HepG2 (cell line): ENCODE measurements around the gene RNF4. TPM values are rescaled to one million over a fixed set of nuclear protein-coding genes. Genes with fewer than 3 reads are reported as not detected.

Experiments
- BHLHE40 ChIP-seq: IDR thresholded peaks from 2 replicates; pipeline ENCODE4 v1.6.1; 2011; ENCODE audit warnings: low read length, improper control_type of control experiment
- DNMT3B ChIP-seq: conservative IDR thresholded peaks from 2 replicates; pipeline ENCODE4 v1.6.1; 2016; ENCODE audit warnings: missing biosample characterization, control low read depth
- HCFC1 ChIP-seq: fragments of 150-350 bp; IDR thresholded peaks from 2 replicates; pipeline ENCODE4 v1.6.1; 2014; ENCODE audit warnings: low read depth, low read length
- KLF9 ChIP-seq: IDR thresholded peaks from 2 replicates; pipeline ENCODE4 v1.6.1; 2016; ENCODE audit warnings: low read depth
- MZF1 ChIP-seq: sonication (generic); formaldehyde crosslinking; IDR thresholded peaks from 2 replicates; pipeline ENCODE4 v1.8.1; 2023; ENCODE audit warnings: mild to moderate bottlenecking, missing genetic modification reagents, borderline replicate concordance
- NCOA1 ChIP-seq: sonication (generic); formaldehyde crosslinking; IDR thresholded peaks from 2 replicates; pipeline ENCODE4 v1.9.0; 2021; ENCODE audit warnings: missing genetic modification reagents
- ONECUT2 ChIP-seq: sonication (generic); formaldehyde crosslinking; IDR thresholded peaks from 2 replicates; pipeline ENCODE4 v1.4.0; 2020; ENCODE audit warnings: missing genetic modification reagents
- PCBP1 ChIP-seq: fragments of 200-400 bp; formaldehyde crosslinking; IDR thresholded peaks from 2 replicates; pipeline ENCODE4 v1.6.1; 2017; ENCODE audit warnings: mild to moderate bottlenecking, low read depth, low read length, borderline replicate concordance
- SMARCE1 ChIP-seq: fragments of 450-650 bp; IDR thresholded peaks from 2 replicates; pipeline ENCODE4 v1.6.1; 2017; ENCODE audit warnings: borderline replicate concordance
- ZMYM4 ChIP-seq: sonication (generic); formaldehyde crosslinking; IDR thresholded peaks from 2 replicates; pipeline ENCODE4 v1.8.1; 2023; ENCODE audit warnings: mild to moderate bottlenecking, missing genetic modification reagents
- ZNF431 ChIP-seq: sonication (generic); formaldehyde crosslinking; IDR thresholded peaks from 2 replicates; pipeline ENCODE4 v1.9.0; 2022; ENCODE audit warnings: missing genetic modification reagents, low read depth, mild to moderate bottlenecking, borderline replicate concordance
- ZNF557 ChIP-seq: sonication (generic); formaldehyde crosslinking; IDR thresholded peaks from 2 replicates; pipeline ENCODE4 v1.4.0; 2020; ENCODE audit warnings: missing genetic modification reagents
- ZNF777 ChIP-seq: sonication (generic); formaldehyde crosslinking; IDR thresholded peaks from 2 replicates; pipeline ENCODE4 v1.4.0; 2020; ENCODE audit warnings: missing genetic modification reagents
- polyA plus RNA-seq, 8 experiments: library from polyadenylated mRNA; depleted of rRNA in 3 of 8; stranded (reverse) in 7 of 8; unstranded in 1 of 8; fragments of >200 nt; fragmentation: Illumina TruSeq in 4 of 8; extraction: Trizol in 4 of 8; gene quantifications; 2 replicates each; pipeline versions ENCODE4 v1.2.1 to v1.2.3, GENCODE V29; 2011 to 2016; ENCODE audit warnings: low read depth in 4 of 8, missing spikeins in 1 of 8, mixed read lengths in 1 of 8; ENCODE audit not compliant: insufficient read depth in 1 of 8
- total RNA-seq, 5 experiments: library from RNA; depleted of rRNA; stranded (reverse); fragments of >200 nt; fragmentation: Illumina TruSeq; extraction: Trizol; gene quantifications; 2 replicates each; pipeline ENCODE4 v1.2.3, GENCODE V29; 2016; ENCODE audit warnings: low read depth in 1 of 5
- TF ChIP-seq, protein P1 (sequence below): sonication (generic); formaldehyde crosslinking; IDR thresholded peaks from 2 replicates; pipeline ENCODE4 v1.4.0; 2020; ENCODE audit warnings: mild to moderate bottlenecking, missing genetic modification reagents
- TF ChIP-seq, protein P2 (sequence below): IDR thresholded peaks from 2 replicates; pipeline ENCODE4 v1.6.1; 2012; ENCODE audit warnings: inconsistent platforms
- TF ChIP-seq, protein P3 (sequence below): sonication (generic); formaldehyde crosslinking; IDR thresholded peaks from 2 replicates; pipeline ENCODE4 v1.5.0; 2020; ENCODE audit warnings: mild to moderate bottlenecking, low read depth, missing genetic modification reagents, borderline replicate concordance
- TF ChIP-seq, protein P4 (sequence below): IDR thresholded peaks from 2 replicates; pipeline ENCODE4 v1.6.1; 2016; ENCODE audit warnings: missing genetic modification reagents, missing compliant biosample characterization
- TF ChIP-seq, protein P5 (sequence below): sonication (generic); formaldehyde crosslinking; IDR thresholded peaks from 2 replicates; pipeline ENCODE4 v1.4.0; 2020; ENCODE audit warnings: missing genetic modification reagents, borderline replicate concordance
- TF ChIP-seq, protein P6 (sequence below): sonication (generic); formaldehyde crosslinking; conservative IDR thresholded peaks from 2 replicates; pipeline ENCODE4 v1.8.1; 2023; ENCODE audit warnings: missing genetic modification reagents

The RNF4 gene
- total and polyA plus RNA-seq, 2 of the 13 experiments (the other 11 are each of a cell fraction or from before 2014, with no cell fraction given): 38.1 to 45.1 TPM

DNA sequence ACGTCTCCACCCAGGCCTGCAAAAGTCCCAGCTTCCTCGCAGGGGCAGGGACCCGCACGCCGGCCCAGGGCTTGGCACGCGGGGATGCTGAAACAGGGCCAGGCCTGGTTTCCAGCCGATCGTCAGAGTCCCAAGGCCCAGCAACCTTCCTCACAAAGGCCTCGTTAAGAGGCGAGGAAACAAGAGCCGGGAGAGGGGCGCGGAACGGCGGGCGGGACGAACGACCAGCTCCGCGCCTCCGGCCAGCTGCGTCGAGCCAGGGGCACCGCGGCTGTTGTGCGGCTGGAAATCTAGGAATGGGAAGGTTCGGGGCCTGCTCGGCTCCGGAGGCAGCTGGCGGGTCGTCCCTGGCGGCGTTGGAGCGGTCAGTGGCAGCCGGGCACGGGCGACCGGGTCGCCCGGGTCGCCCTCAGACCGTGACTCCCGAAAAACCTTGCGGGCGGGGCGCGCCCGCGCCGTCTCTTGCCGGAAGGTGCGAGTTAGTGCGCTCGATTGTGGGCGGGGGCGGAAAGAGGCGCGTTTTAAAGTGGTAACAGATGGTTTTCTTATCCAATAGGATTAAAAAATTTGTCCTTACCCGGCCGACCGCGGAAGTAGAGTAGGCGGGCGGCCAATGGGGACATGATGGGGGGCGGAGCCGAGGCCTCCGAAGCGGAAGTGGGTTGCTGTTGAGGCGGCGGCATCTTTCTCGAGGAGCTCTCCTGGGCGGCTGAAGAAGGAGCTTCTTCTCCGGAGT lies at the start of gene RNF4 (continued):
- TF ChIP-seq, protein P1, sequence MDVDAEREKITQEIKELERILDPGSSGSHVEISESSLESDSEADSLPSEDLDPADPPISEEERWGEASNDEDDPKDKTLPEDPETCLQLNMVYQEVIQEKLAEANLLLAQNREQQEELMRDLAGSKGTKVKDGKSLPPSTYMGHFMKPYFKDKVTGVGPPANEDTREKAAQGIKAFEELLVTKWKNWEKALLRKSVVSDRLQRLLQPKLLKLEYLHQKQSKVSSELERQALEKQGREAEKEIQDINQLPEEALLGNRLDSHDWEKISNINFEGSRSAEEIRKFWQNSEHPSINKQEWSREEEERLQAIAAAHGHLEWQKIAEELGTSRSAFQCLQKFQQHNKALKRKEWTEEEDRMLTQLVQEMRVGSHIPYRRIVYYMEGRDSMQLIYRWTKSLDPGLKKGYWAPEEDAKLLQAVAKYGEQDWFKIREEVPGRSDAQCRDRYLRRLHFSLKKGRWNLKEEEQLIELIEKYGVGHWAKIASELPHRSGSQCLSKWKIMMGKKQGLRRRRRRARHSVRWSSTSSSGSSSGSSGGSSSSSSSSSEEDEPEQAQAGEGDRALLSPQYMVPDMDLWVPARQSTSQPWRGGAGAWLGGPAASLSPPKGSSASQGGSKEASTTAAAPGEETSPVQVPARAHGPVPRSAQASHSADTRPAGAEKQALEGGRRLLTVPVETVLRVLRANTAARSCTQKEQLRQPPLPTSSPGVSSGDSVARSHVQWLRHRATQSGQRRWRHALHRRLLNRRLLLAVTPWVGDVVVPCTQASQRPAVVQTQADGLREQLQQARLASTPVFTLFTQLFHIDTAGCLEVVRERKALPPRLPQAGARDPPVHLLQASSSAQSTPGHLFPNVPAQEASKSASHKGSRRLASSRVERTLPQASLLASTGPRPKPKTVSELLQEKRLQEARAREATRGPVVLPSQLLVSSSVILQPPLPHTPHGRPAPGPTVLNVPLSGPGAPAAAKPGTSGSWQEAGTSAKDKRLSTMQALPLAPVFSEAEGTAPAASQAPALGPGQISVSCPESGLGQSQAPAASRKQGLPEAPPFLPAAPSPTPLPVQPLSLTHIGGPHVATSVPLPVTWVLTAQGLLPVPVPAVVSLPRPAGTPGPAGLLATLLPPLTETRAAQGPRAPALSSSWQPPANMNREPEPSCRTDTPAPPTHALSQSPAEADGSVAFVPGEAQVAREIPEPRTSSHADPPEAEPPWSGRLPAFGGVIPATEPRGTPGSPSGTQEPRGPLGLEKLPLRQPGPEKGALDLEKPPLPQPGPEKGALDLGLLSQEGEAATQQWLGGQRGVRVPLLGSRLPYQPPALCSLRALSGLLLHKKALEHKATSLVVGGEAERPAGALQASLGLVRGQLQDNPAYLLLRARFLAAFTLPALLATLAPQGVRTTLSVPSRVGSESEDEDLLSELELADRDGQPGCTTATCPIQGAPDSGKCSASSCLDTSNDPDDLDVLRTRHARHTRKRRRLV (CRISPR knock-in tag): no peak
- TF ChIP-seq, protein P2, sequence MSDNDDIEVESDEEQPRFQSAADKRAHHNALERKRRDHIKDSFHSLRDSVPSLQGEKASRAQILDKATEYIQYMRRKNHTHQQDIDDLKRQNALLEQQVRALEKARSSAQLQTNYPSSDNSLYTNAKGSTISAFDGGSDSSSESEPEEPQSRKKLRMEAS: peak; percentile 90
- TF ChIP-seq, protein P3, sequence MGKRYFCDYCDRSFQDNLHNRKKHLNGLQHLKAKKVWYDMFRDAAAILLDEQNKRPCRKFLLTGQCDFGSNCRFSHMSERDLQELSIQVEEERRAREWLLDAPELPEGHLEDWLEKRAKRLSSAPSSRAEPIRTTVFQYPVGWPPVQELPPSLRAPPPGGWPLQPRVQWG (CRISPR knock-in tag): no peak
- no peak; the same call in 1 of the 2 replicates for TF ChIP-seq KLF9
- peak; percentile 46; the same call in 1 of the 2 replicates for TF ChIP-seq ZMYM4 (CRISPR knock-in tag)
- no peak for TF ChIP-seq HCFC1
- 0 out of 2 replicates have a peak, but pooled peaks have one; percentile 36 for TF ChIP-seq ZNF557 (CRISPR knock-in tag)
- 0 out of 2 replicates have a peak, but pooled peaks have one; percentile 54 for TF ChIP-seq PCBP1
- TF ChIP-seq, protein P4, sequence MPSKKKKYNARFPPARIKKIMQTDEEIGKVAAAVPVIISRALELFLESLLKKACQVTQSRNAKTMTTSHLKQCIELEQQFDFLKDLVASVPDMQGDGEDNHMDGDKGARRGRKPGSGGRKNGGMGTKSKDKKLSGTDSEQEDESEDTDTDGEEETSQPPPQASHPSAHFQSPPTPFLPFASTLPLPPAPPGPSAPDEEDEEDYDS (CRISPR knock-in tag): peak; percentile 46
- TF ChIP-seq, protein P5, sequence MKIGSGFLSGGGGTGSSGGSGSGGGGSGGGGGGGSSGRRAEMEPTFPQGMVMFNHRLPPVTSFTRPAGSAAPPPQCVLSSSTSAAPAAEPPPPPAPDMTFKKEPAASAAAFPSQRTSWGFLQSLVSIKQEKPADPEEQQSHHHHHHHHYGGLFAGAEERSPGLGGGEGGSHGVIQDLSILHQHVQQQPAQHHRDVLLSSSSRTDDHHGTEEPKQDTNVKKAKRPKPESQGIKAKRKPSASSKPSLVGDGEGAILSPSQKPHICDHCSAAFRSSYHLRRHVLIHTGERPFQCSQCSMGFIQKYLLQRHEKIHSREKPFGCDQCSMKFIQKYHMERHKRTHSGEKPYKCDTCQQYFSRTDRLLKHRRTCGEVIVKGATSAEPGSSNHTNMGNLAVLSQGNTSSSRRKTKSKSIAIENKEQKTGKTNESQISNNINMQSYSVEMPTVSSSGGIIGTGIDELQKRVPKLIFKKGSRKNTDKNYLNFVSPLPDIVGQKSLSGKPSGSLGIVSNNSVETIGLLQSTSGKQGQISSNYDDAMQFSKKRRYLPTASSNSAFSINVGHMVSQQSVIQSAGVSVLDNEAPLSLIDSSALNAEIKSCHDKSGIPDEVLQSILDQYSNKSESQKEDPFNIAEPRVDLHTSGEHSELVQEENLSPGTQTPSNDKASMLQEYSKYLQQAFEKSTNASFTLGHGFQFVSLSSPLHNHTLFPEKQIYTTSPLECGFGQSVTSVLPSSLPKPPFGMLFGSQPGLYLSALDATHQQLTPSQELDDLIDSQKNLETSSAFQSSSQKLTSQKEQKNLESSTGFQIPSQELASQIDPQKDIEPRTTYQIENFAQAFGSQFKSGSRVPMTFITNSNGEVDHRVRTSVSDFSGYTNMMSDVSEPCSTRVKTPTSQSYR (CRISPR knock-in tag): no peak
- peak; percentile 84 for TF ChIP-seq ZNF777
- TF ChIP-seq SMARCE1: no peak
- peak; percentile 63; the same call in 1 of the 2 replicates for TF ChIP-seq BHLHE40
- TF ChIP-seq, protein P6, sequence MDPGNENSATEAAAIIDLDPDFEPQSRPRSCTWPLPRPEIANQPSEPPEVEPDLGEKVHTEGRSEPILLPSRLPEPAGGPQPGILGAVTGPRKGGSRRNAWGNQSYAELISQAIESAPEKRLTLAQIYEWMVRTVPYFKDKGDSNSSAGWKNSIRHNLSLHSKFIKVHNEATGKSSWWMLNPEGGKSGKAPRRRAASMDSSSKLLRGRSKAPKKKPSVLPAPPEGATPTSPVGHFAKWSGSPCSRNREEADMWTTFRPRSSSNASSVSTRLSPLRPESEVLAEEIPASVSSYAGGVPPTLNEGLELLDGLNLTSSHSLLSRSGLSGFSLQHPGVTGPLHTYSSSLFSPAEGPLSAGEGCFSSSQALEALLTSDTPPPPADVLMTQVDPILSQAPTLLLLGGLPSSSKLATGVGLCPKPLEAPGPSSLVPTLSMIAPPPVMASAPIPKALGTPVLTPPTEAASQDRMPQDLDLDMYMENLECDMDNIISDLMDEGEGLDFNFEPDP (CRISPR knock-in tag): no peak
- TF ChIP-seq DNMT3B: peak; percentile 23; the same call in 1 of the 2 replicates
- peak; percentile 59; the same call in 1 of the 2 replicates for TF ChIP-seq ONECUT2 (CRISPR knock-in tag)
- no peak for TF ChIP-seq NCOA1 (CRISPR knock-in tag)
- TF ChIP-seq ZNF431 (CRISPR knock-in tag): peak; percentile 50; the same call in 1 of the 2 replicates
- TF ChIP-seq MZF1: no peak
